Glomerular visceral epithelial cell (primary cell): ENCODE measurements around the gene SLC16A14.

Experiments
- DNase-seq: peaks from one replicate; pipeline ENCODE4 v3.0.0-alpha.2; 2016; ENCODE audit errors: extremely low spot score

The SLC16A14 gene

GRCh38 chr2:230042195-230042594 lies 26.5 kb downstream of the SLC16A14 start:
- no peak for DNase-seq

GRCh38 chr2:230023313-230023712 lies 45.4 kb downstream of the SLC16A14 start:
- DNase-seq, result no peak

- no peak for DNase-seq
Observed at GRCh38 chr2:230019742-230020141, 49.0 kb downstream of the SLC16A14 start.

- no peak for DNase-seq
Observed at GRCh38 chr2:230018153-230018552, 50.6 kb downstream of the SLC16A14 start.

GRCh38 chr2:230016844-230017243 lies 51.9 kb downstream of the SLC16A14 start:
- peak; percentile 11 for DNase-seq

- DNase-seq, result no peak
Observed at GRCh38 chr2:230012267-230012884, 56.3 kb downstream of the SLC16A14 start.

- no peak for DNase-seq
Observed at GRCh38 chr2:230011617-230012016, 57.1 kb downstream of the SLC16A14 start.

GRCh38 chr2:230010501-230010900 lies 58.2 kb downstream of the SLC16A14 start:
- no peak for DNase-seq

- DNase-seq, result no peak
Observed at GRCh38 chr2:230008708-230009066, 60.0 kb downstream of the SLC16A14 start.

GRCh38 chr2:230007931-230008707 lies 60.6 kb downstream of the SLC16A14 start:
- DNase-seq, result peak; percentile 74

GRCh38 chr2:230000118-230000841 lies 68.4 kb downstream of the SLC16A14 start:
- DNase-seq, result no peak

GRCh38 chr2:229997565-229997964 lies 71.2 kb downstream of the SLC16A14 start:
- no peak for DNase-seq

GRCh38 chr2:229996320-229996719 lies 72.4 kb downstream of the SLC16A14 start:
- no peak for DNase-seq

- DNase-seq, result no peak
Observed at GRCh38 chr2:229993236-229993635, 75.5 kb downstream of the SLC16A14 start.
